ENCODE results near the gene DKK3. TPM values are rescaled to one million over a fixed set of nuclear protein-coding genes. Genes with fewer than 3 reads are reported as not detected.

The DKK3 gene
- total RNA-seq, 1 experiment from 2014 or later: 3.1 TPM

- in situ Hi-C loops (cut with HindIII; ENCODE audit: low pct_unique_long_range_greater_than_20kb, low sequenced_read_pairs): no loop called here
- no peak for DNase-seq (ENCODE audit: low read depth, low spot score)
Observed at GRCh38 chr11:12013781-12014180, 5.4 kb upstream of the DKK3 start.

DNA sequence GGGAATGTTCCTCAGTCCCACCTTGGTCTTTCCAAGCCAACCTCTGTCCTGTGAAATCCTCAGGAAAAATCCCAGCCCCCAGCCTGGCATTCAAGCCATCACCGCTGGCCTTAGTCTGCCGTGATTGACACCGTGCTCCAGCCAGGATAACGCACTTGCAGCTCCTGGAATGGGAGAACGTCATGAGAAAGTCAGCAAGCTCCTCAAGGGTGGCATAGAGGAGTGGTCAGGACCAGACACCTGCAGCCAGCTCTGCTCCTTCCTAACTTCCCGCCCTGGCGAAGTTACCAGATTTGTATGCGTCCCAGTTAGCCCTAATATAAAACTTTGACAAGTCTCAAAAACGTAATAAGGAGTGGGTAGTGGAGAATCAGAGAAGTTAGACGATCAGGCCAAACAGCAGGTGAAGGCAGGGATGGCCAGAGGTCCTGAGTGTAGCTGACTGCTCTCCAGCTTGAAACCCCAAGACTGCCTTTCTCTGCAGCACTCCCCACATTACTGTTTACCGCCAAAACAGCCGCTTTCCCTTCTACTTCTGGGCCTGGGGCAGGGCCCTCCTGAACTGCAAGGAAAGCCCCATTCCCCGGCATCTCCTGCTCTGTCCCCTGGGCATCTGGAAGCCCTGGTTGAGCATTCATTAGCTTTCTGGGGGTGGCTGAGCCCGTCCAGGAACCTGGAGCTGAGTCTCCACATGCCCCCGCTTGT is 1.3 kb upstream of the DKK3 start:
- in situ Hi-C loops (cut with HindIII; ENCODE audit: low pct_unique_long_range_greater_than_20kb, low sequenced_read_pairs): no loop called here
- DNase-seq (ENCODE audit: low read depth, low spot score): no peak

GRCh38 chr11:12008790-12009616 is 577 bp upstream of the DKK3 start:
- DNase-seq (ENCODE audit: low read depth, low spot score): no peak
- in situ Hi-C loops (cut with HindIII; ENCODE audit: low pct_unique_long_range_greater_than_20kb, low sequenced_read_pairs): no loop called here

DNA sequence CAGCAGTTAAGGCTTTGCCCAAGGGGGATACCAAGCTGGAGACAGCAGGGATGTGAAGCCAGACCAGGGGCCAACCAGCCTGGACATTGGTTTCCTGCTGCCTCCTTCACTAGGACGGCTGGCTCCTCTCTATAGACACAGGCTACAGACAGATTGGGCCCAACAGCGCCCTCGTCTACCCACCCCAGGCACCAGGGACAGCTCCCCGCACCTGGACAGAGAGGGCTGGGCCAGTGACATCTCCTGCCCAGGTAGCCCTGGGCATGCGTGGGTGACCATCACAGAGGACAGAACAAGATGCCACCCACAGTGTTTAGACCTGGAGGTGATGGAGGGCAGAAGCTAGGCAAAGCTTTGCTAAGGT is 1.2 kb downstream of the DKK3 start:
- in situ Hi-C loops (cut with HindIII; ENCODE audit: low pct_unique_long_range_greater_than_20kb, low sequenced_read_pairs): no loop called here
- no peak for DNase-seq (ENCODE audit: low read depth, low spot score)

- in situ Hi-C loops (cut with HindIII; ENCODE audit: low pct_unique_long_range_greater_than_20kb, low sequenced_read_pairs): no loop called here
- no peak for DNase-seq (ENCODE audit: low read depth, low spot score)
Observed at GRCh38 chr11:12006552-12007229, 1.7 kb downstream of the DKK3 start.

- DNase-seq (ENCODE audit: low read depth, low spot score): no peak
Observed at GRCh38 chr11:12005476-12005875, 3.0 kb downstream of the DKK3 start.

DNA sequence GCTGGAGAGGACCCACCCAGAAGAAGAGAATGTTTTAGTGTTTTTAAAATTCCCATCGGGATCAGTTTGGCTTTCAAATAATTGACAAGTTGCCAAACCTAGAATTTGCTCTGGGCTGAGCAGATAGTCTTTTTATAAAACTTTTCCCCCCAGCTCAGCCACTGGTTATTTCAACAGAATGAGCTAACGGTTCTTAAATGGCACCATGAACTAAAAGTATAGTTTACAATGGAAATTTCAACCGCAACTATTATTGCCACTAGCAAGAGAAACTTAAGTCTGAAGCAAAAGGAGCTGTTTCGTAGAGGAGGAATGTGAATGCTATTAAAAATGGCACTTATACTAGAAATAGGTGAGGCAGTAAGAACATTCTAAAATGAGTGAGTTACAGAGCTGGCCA is 3.4 kb downstream of the DKK3 start:
- no peak for DNase-seq (ENCODE audit: low read depth, low spot score)
- in situ Hi-C loops (cut with HindIII; ENCODE audit: low pct_unique_long_range_greater_than_20kb, low sequenced_read_pairs): no loop called here

More at GRCh38 chr11:12005476-12005875, 3.0 kb downstream of the DKK3 start:
- in situ Hi-C loops (cut with HindIII; ENCODE audit: low pct_unique_long_range_greater_than_20kb, low sequenced_read_pairs): no loop called here

DNA sequence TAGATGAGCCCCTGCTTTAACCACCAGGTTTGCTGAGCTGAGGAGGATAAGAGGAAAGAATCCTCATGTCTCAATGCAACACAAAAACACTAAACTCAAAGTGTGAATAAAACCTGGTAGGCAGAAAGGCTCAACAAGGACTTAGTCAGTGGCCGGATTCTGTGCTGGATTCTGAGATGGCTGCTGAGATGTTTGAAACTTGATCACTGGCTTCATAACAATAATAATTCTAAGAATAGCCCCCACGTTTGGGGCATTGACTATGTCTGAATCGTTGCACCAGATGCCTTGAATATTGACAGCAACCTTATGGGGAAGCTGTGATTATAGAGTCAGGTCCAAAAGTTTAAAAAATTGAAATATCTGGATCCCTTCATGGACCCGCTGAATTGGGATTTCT is 4.6 kb downstream of the DKK3 start:
- in situ Hi-C loops (cut with HindIII; ENCODE audit: low pct_unique_long_range_greater_than_20kb, low sequenced_read_pairs): no loop called here
- no peak for DNase-seq (ENCODE audit: low read depth, low spot score)

DNA sequence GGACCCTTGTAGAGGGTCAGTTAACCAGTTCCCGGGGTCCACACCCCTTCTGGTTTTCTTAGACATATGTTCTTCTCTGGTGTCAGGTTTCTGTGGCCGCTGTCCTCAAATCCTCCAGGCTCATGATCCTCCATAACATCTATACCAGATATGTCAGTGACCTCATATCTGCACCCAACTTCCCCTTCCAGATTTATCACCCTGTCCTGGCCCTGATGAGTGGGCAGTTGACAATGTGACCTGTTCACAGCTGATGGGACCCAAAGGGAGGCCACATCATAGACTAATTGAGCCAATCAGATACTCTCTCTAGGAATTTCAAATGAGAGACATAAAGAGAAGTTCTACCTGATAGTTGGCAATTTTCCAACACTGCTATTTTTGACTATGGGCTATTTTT is 5.1 kb downstream of the DKK3 start:
- in situ Hi-C loops (cut with HindIII; ENCODE audit: low pct_unique_long_range_greater_than_20kb, low sequenced_read_pairs): no loop called here
- no peak for DNase-seq (ENCODE audit: low read depth, low spot score)

DNA sequence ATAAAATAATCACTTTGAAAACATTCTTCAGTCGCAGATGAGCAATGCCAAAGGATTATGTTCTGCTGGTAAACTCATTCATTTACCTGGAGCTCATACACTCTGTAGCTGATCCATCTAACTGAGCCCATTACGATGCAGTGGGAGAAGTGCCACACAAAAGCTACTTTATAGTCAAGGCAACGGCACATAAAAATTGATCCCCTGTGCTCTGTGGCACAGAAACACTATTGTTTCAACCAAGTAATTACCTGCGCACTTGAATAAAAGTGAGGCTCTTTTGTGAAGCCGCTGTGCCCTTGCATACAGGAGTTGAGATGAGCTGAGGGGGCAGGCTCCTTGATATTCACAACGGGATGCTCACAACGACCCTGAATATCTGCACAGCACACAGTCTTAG is 7.2 kb downstream of the DKK3 start:
- in situ Hi-C loops (cut with HindIII; ENCODE audit: low pct_unique_long_range_greater_than_20kb, low sequenced_read_pairs): no loop called here
- peak; percentile 18 for DNase-seq (ENCODE audit: low read depth, low spot score)

- in situ Hi-C loops (cut with HindIII; ENCODE audit: low pct_unique_long_range_greater_than_20kb, low sequenced_read_pairs): no loop called here
- DNase-seq (ENCODE audit: low read depth, low spot score): no peak
Observed at GRCh38 chr11:11998091-11998781, 10.2 kb downstream of the DKK3 start.

- in situ Hi-C loops (cut with HindIII; ENCODE audit: low pct_unique_long_range_greater_than_20kb, low sequenced_read_pairs): no loop called here
- no peak for DNase-seq (ENCODE audit: low read depth, low spot score)
Observed at GRCh38 chr11:11997049-11997322, 11.4 kb downstream of the DKK3 start.

DNA sequence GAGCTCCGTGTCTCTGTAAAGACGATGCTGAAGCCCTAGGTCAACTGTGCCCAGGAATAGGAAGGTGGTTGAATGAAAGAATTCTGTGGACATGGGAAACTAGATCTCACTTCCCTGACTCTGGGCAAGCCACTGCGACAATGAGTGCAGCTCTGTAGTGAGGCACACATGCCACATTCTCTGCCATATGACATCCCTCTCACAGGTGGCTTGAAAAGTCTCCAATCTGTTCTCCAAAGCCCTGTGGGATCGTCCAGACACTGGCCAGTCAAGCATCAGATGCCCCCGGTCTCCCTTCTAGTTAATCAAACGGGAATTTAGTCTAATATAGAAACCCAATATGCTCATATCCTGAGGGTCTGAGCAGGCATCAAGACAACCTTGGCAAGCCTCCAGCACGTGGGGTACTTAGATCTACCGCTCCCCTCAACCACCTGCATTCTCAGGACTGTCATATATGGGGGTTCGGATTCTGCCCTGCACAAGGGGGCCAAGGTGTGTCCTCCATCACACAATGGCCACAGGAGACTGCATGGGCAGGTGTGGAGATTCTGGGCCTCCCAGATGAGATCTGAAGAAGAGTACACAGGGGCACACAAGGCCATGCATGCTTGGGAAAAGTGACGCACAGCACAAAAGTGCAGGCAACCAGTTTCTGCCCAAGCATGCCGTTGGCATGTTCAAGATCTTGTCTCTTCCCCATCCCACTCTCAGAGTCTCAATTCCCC is 11.9 kb downstream of the DKK3 start:
- in situ Hi-C loops (cut with HindIII; ENCODE audit: low pct_unique_long_range_greater_than_20kb, low sequenced_read_pairs): no loop called here

DNA sequence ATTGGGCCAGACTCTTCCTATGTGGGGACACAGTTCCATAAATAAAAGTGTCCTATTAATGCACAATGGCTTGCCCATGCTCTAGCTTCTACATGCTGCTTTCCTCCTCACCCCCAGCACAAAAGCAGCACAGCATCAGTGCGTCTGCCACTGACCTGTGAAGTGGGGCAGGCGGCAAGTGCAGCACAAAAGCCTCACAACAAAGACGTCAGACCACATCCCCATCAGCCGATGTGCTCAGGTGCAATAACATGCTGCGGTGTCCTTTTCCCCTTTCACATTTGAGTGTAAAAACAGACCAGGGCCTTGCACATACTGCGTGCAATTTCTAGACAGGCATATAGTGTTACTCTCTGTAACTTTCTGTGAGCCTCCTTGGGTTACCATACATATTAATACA is 12.8 kb downstream of the DKK3 start:
- in situ Hi-C loops (cut with HindIII; ENCODE audit: low pct_unique_long_range_greater_than_20kb, low sequenced_read_pairs): no loop called here
- no peak for DNase-seq (ENCODE audit: low read depth, low spot score)

More for the DNA sequence above, 11.9 kb downstream of the DKK3 start:
- DNase-seq (ENCODE audit: low read depth, low spot score): no peak

DNA sequence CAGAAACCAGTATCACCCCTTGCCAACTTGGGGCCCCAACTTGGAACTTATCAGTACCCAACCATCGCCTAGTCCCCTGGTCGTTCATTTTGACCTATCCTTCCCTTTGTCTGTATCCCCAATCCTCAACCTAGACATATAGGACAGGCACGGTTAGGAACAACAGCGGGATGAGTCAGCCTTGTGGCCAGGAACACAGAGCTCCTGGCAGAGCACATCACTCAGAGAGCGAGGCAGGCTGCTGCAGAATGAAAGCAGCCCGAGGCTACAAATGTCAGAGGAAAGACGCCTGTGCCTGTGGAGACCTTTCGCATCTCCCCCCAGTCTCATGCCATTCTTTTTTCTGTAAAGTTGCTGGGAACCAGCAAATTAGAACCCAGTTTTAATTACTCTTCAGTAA is 14.6 kb downstream of the DKK3 start:
- peak; percentile 74 for DNase-seq (ENCODE audit: low read depth, low spot score)
- in situ Hi-C loops (cut with HindIII; ENCODE audit: low pct_unique_long_range_greater_than_20kb, low sequenced_read_pairs): no loop called here

DNA sequence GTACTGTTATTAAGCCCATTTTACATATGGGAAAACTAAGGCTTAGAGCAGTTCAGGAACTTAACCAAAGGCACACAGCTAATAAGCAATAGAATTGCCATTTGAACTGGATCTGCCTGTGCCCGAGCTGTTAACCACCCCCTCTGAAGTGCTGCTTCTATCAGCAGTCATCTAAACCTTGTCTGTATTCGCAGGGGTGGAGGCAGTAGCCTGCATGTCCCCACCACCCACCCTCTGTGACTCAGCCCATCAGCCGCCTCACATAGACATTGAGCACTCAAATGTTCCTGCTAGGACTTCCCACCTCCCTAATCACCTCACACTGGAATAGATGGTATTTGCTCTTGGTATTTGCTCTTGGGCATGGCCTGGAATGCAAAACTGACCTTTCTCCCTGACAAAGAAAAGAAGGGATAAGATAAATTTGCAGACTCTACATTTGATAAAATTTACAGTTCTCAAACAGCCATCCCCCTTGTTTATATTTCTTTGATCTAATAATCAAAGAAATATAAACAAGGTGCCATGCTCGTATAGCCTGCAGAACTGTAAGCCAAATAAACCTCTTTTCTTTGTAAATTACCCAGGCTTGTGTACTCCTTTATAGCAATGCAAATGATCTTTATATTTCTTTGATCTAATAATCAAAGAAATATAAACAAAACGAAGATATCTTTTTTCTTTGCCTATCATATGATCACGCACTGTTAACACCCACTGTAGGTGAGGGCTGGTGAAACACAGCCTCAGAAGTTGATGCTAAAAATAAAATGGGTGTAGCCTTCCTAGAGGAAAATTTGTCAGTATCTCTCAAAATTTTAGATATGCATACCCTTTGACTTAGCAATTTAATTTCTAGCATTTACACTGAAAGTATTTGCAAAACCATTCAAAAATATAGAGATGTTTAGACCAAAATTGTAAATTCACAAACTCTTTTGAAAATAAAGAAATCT is 15.9 kb downstream of the DKK3 start:
- in situ Hi-C loops (cut with HindIII; ENCODE audit: low pct_unique_long_range_greater_than_20kb, low sequenced_read_pairs): no loop called here
- no peak for DNase-seq (ENCODE audit: low read depth, low spot score)

All from SK-MEL-5 (cell line).